Astrocyte (in vitro differentiated cells and primary cell): Measurements from ENCODE around the gene ZNF648.

ENCODE experiments used
- EZH2 ChIP-seq: IDR thresholded peaks from 2 replicates; pipeline ENCODE4 v1.6.1; 2012; ENCODE audit warnings: mild to moderate bottlenecking, low read length, inconsistent platforms; ENCODE audit not compliant: insufficient read depth
- TF ChIP-seq, protein P1 (sequence below): IDR thresholded peaks from 2 replicates; pipeline ENCODE4 v1.5.1; 2011; ENCODE audit warnings: low read depth, mild to moderate bottlenecking, inconsistent platforms, low read length, moderate library complexity; ENCODE audit not compliant: insufficient read depth

DNA sequence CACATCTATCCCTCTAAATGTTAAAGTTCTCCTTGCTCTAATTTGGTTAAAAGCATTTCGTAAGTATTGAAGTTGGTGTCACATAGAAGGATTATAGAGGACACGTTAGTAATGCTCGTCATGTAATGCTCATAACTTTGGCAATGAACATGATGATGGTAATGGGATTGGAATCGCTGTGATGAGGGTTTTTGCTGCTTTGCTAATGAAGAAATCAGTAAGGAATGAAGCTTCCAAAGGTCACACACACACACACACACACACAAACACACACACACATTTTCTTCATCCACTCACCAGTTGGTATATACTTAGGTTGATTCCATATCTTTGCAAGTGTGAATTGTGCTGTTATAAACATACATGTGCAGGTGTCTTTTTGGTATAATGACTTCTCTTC lies 36.8 kb upstream of the ZNF648 start:
- TF ChIP-seq, protein P1, sequence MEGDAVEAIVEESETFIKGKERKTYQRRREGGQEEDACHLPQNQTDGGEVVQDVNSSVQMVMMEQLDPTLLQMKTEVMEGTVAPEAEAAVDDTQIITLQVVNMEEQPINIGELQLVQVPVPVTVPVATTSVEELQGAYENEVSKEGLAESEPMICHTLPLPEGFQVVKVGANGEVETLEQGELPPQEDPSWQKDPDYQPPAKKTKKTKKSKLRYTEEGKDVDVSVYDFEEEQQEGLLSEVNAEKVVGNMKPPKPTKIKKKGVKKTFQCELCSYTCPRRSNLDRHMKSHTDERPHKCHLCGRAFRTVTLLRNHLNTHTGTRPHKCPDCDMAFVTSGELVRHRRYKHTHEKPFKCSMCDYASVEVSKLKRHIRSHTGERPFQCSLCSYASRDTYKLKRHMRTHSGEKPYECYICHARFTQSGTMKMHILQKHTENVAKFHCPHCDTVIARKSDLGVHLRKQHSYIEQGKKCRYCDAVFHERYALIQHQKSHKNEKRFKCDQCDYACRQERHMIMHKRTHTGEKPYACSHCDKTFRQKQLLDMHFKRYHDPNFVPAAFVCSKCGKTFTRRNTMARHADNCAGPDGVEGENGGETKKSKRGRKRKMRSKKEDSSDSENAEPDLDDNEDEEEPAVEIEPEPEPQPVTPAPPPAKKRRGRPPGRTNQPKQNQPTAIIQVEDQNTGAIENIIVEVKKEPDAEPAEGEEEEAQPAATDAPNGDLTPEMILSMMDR, result no peak
- TF ChIP-seq EZH2, result no peak
